ENCODE measurements around the gene GRID1.
"Not testable (repeated sequence)": the region's sequence is repeated elsewhere in the genome, so short reads cannot be mapped to it uniquely, and the experiment has no call there.

The GRID1 gene

GRCh38 chr10:85888559-85888958, 478.0 kb downstream of the GRID1 start:
- DNase-seq = no peak

- DNase-seq = no peak
Measured at GRCh38 chr10:85888004-85888403, 478.6 kb downstream of the GRID1 start.

GRCh38 chr10:85874208-85874607, 492.4 kb downstream of the GRID1 start:
- no peak for DNase-seq

GRCh38 chr10:85873063-85873462, 493.5 kb downstream of the GRID1 start:
- no peak for DNase-seq

- DNase-seq = no peak
Measured at GRCh38 chr10:85868627-85869499, 497.7 kb downstream of the GRID1 start.

GRCh38 chr10:85864868-85865526, 501.6 kb downstream of the GRID1 start:
- no peak for DNase-seq

GRCh38 chr10:85864173-85864549, 502.4 kb downstream of the GRID1 start:
- DNase-seq = no peak

- no peak for DNase-seq
Measured at GRCh38 chr10:85863301-85864172, 503.1 kb downstream of the GRID1 start.

GRCh38 chr10:85862771-85863170, 503.8 kb downstream of the GRID1 start:
- DNase-seq = no peak

GRCh38 chr10:85861513-85862197, 504.9 kb downstream of the GRID1 start:
- DNase-seq = no peak

- no peak for DNase-seq
Measured at GRCh38 chr10:85859859-85860258, 506.7 kb downstream of the GRID1 start.

GRCh38 chr10:85858776-85859515, 507.6 kb downstream of the GRID1 start:
- DNase-seq = no peak

GRCh38 chr10:85857791-85858190, 508.8 kb downstream of the GRID1 start:
- DNase-seq = no peak

- DNase-seq = no peak
Measured at GRCh38 chr10:85857305-85857704, 509.3 kb downstream of the GRID1 start.

- no peak for DNase-seq
Measured at GRCh38 chr10:85851934-85852333, 514.7 kb downstream of the GRID1 start.

- DNase-seq = no peak
Measured at GRCh38 chr10:85851325-85851724, 515.3 kb downstream of the GRID1 start.

GRCh38 chr10:85850736-85851135, 515.9 kb downstream of the GRID1 start:
- no peak for DNase-seq

GRCh38 chr10:85849315-85849714, 517.3 kb downstream of the GRID1 start:
- no peak for DNase-seq

- no peak for DNase-seq
Measured at GRCh38 chr10:85848756-85849155, 517.8 kb downstream of the GRID1 start.

- DNase-seq = no peak
Measured at GRCh38 chr10:85847085-85847484, 519.5 kb downstream of the GRID1 start.

GRCh38 chr10:85838660-85839059, 527.9 kb downstream of the GRID1 start:
- not testable (repeated sequence) for DNase-seq

GRCh38 chr10:85832988-85833387, 533.6 kb downstream of the GRID1 start:
- no peak for DNase-seq

Measured in RPMI8226 (cell line).